Measurements from ENCODE around the gene ACTR8. TPM values are rescaled to one million over a fixed set of nuclear protein-coding genes. Genes with fewer than 3 reads are reported as not detected.
A peak's percentile ranks its signal among the peaks of the same experiment; 100 is the strongest.

The ACTR8 gene
- total RNA-seq, 1 donor from 2014 or later = 26.0 TPM

- no peaks in the 10 kb centered on the region for H3K27me3 ChIP-seq (ENCODE audit: low read depth)
- TF ChIP-seq CTCF (IDR thresholded peaks at IDR 0.05) = no peak
- DNase-seq (no peak), ATAC-seq (peak; percentile 51 to 53)
- H3K36me3 ChIP-seq = no peaks in the 10 kb centered on the region
- no peak overlapping the region for H3K4me3 ChIP-seq
- no peaks in the 10 kb centered on the region for H3K4me1 ChIP-seq
- intact Hi-C loops (cut with DNase I) = no loop called here
- no peak overlapping the region for H3K27ac ChIP-seq
- no peaks in the 10 kb centered on the region for H3K9me3 ChIP-seq
Measured at GRCh38 chr3:53833700-53834099, 48.3 kb downstream of the ACTR8 start.

GRCh38 chr3:53833053-53833645 is 48.8 kb downstream of the ACTR8 start:
- H3K4me3 ChIP-seq = no peak overlapping the region
- no peak for ATAC-seq
- intact Hi-C loops (cut with DNase I) = no loop called here
- no peaks in the 10 kb centered on the region for H3K27me3 ChIP-seq (ENCODE audit: low read depth)
- no peak for TF ChIP-seq CTCF (IDR thresholded peaks at IDR 0.05)
- no peaks in the 10 kb centered on the region for H3K4me1 ChIP-seq
- H3K27ac ChIP-seq = no peak overlapping the region
- H3K9me3 ChIP-seq = no peaks in the 10 kb centered on the region
- no peak for DNase-seq
- no peaks in the 10 kb centered on the region for H3K36me3 ChIP-seq

GRCh38 chr3:53830944-53831343 is 51.0 kb downstream of the ACTR8 start:
- ATAC-seq (no peak), DNase-seq (no peak)
- intact Hi-C loops (cut with DNase I) = no loop called here

GRCh38 chr3:53829605-53830004 is 52.3 kb downstream of the ACTR8 start:
- DNase-seq (no peak), ATAC-seq (no peak)
- no peaks in the 10 kb centered on the region for H3K9me3 ChIP-seq
- TF ChIP-seq CTCF (IDR thresholded peaks at IDR 0.05) = no peak
- intact Hi-C loops (cut with DNase I) = no loop called here
- H3K27me3 ChIP-seq (ENCODE audit: low read depth) = no peaks in the 10 kb centered on the region
- H3K4me1 ChIP-seq = no peaks in the 10 kb centered on the region
- H3K36me3 ChIP-seq = no peaks in the 10 kb centered on the region
- no peak overlapping the region for H3K4me3 ChIP-seq
- H3K27ac ChIP-seq = no peak overlapping the region

More at GRCh38 chr3:53830944-53831343, 51.0 kb downstream of the ACTR8 start:
- no peaks in the 10 kb centered on the region for H3K9me3 ChIP-seq
- no peak overlapping the region for H3K27ac ChIP-seq
- no peak overlapping the region for H3K4me3 ChIP-seq
- H3K36me3 ChIP-seq = no peaks in the 10 kb centered on the region
- H3K27me3 ChIP-seq (ENCODE audit: low read depth) = no peaks in the 10 kb centered on the region
- no peak for TF ChIP-seq CTCF (IDR thresholded peaks at IDR 0.05)
- no peaks in the 10 kb centered on the region for H3K4me1 ChIP-seq

GRCh38 chr3:53828581-53828980 is 53.4 kb downstream of the ACTR8 start:
- no peak overlapping the region for H3K27ac ChIP-seq
- ATAC-seq = no peak
- H3K36me3 ChIP-seq = no peaks in the 10 kb centered on the region
- intact Hi-C loops (cut with DNase I) = no loop called here
- no peak overlapping the region for H3K4me3 ChIP-seq
- no peak for TF ChIP-seq CTCF (IDR thresholded peaks at IDR 0.05)
- H3K9me3 ChIP-seq = no peaks in the 10 kb centered on the region
- H3K27me3 ChIP-seq (ENCODE audit: low read depth) = no peaks in the 10 kb centered on the region
- no peaks in the 10 kb centered on the region for H3K4me1 ChIP-seq
- no peak for DNase-seq

Measured in lower lobe of right lung (tissue), 2 donors.